ENCODE measurements around the gene ATP6V0E2. TPM values are rescaled to one million over a fixed set of nuclear protein-coding genes. Genes with fewer than 3 reads are reported as not detected.
A peak's percentile ranks its signal among the peaks of the same experiment; 100 is the strongest.

ATP6V0E2 gene
- total and polyA plus RNA-seq, 10 donors = 19.3 to 35.4 (median 28.7) TPM

- H3K36me3 ChIP-seq = peaks cover 0 to 45% (median 5%) of the 10 kb centered on the region in 6 donors
- H3K4me1 ChIP-seq = peaks cover 25 to 65% (median 47%) of the 10 kb centered on the region in 6 donors
- H3K27ac ChIP-seq = peak overlapping the region in 2 of 8 donors; percentile 86 to 88
- 76 to 87% (median 87%) methylated on average over 8 of the region's 8 CpGs for WGBS, 5 donors
- peaks cover 0 to 15% (median 0%) of the 10 kb centered on the region in 7 donors for H3K27me3 ChIP-seq (replicated peaks in 1 of 7)
- TF ChIP-seq POLR2A (IDR thresholded peaks at IDR 0.05) (no peak), POLR2AphosphoS5 (IDR thresholded peaks at IDR 0.05) (no peak)
- TF ChIP-seq, protein P1, sequence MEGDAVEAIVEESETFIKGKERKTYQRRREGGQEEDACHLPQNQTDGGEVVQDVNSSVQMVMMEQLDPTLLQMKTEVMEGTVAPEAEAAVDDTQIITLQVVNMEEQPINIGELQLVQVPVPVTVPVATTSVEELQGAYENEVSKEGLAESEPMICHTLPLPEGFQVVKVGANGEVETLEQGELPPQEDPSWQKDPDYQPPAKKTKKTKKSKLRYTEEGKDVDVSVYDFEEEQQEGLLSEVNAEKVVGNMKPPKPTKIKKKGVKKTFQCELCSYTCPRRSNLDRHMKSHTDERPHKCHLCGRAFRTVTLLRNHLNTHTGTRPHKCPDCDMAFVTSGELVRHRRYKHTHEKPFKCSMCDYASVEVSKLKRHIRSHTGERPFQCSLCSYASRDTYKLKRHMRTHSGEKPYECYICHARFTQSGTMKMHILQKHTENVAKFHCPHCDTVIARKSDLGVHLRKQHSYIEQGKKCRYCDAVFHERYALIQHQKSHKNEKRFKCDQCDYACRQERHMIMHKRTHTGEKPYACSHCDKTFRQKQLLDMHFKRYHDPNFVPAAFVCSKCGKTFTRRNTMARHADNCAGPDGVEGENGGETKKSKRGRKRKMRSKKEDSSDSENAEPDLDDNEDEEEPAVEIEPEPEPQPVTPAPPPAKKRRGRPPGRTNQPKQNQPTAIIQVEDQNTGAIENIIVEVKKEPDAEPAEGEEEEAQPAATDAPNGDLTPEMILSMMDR (IDR thresholded peaks at IDR 0.05 in 8 of 11, conservative IDR thresholded peaks at IDR 0.05 in 3 of 11) = no peak
- H3K9me3 ChIP-seq = no peaks in the 10 kb centered on the region
- no peak for DNase-seq
- H3K4me3 ChIP-seq = peak overlapping the region in 7 of 8 donors; percentile 72 to 94 (median 87)
- intact Hi-C loops (cut with DNase I; ENCODE audit: low total_unique reads) = no loop called here
These were observed 867 bp downstream of the ATP6V0E2 start for GRCh38 chr7:149874644-149875028.

- Histone ChIP-seq H3K27ac (no peak overlapping the region), H3K4me1 (peaks cover 17 to 58% (median 39%) of the 10 kb centered on the region in 6 donors), H3K36me3 (peaks cover 0 to 52% (median 8%) of the 10 kb centered on the region in 6 donors), H3K27me3 (replicated peaks in 1 of 7) (peaks cover 0 to 15% (median 0%) of the 10 kb centered on the region in 7 donors), H3K4me3 (peak overlapping the region in 1 of 8 donors; percentile 82), H3K9me3 (no peaks in the 10 kb centered on the region)
- intact Hi-C loops (cut with DNase I; ENCODE audit: low total_unique reads) = no loop called here
- WGBS, 5 donors = 93 to 99% (median 97%) methylated on average over 4 of the region's 4 CpGs
- no peak for DNase-seq
- TF ChIP-seq POLR2AphosphoS5 (IDR thresholded peaks at IDR 0.05) = no peak
- no peak for TF ChIP-seq POLR2A (IDR thresholded peaks at IDR 0.05)
- TF ChIP-seq, protein P1 (IDR thresholded peaks at IDR 0.05 in 8 of 11, conservative IDR thresholded peaks at IDR 0.05 in 3 of 11) = no peak
These were observed 1.6 kb downstream of the ATP6V0E2 start for GRCh38 chr7:149875396-149875795.

- TF ChIP-seq POLR2A (IDR thresholded peaks at IDR 0.05) (no peak), POLR2AphosphoS5 (IDR thresholded peaks at IDR 0.05) (no peak)
- TF ChIP-seq, protein P1 (IDR thresholded peaks at IDR 0.05 in 8 of 11, conservative IDR thresholded peaks at IDR 0.05 in 3 of 11) = no peak
- no peak overlapping the region for H3K4me3 ChIP-seq
- DNase-seq = no peak
- WGBS, 5 donors = 84 to 90% (median 90%) methylated on average over 14 to 16 of the region's 16 CpGs
- intact Hi-C loops (cut with DNase I; ENCODE audit: low total_unique reads) = no loop called here
- H3K36me3 ChIP-seq = peaks cover 0 to 61% (median 8%) of the 10 kb centered on the region in 6 donors
- no peaks in the 10 kb centered on the region for H3K9me3 ChIP-seq
- H3K27me3 ChIP-seq (replicated peaks in 1 of 7) = peaks cover 0 to 12% (median 0%) of the 10 kb centered on the region in 7 donors
- H3K27ac ChIP-seq = no peak overlapping the region
- H3K4me1 ChIP-seq = peaks cover 6 to 34% (median 18%) of the 10 kb centered on the region in 6 donors
These were observed 4.2 kb downstream of the ATP6V0E2 start for GRCh38 chr7:149877890-149878522.

DNA sequence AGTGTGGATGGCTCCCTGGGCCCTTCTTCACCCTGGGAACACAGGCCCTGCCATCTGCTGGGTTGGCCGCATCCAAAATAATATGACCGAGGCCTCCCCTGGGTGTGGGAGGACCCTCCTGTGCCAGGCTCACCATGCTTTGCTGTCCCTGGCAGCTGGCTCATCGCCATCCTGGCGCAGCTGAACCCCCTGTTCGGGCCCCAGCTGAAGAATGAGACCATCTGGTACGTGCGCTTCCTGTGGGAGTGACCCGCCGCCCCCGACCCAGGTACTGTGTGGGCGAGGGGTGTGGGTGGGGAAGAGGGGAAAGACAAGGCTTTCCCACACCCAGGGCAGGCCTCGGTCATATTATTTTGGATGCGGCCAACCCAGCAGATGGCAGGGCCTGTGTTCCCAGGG lies 4.8 kb downstream of the ATP6V0E2 start:
- TF ChIP-seq POLR2AphosphoS5 (IDR thresholded peaks at IDR 0.05) (no peak), POLR2A (IDR thresholded peaks at IDR 0.05) (no peak)
- TF ChIP-seq, protein P1 (IDR thresholded peaks at IDR 0.05 in 8 of 11, conservative IDR thresholded peaks at IDR 0.05 in 3 of 11) = no peak
- intact Hi-C loops (cut with DNase I; ENCODE audit: low total_unique reads) = no loop called here
- Histone ChIP-seq H3K4me1 (peaks cover 11 to 34% (median 21%) of the 10 kb centered on the region in 6 donors), H3K9me3 (no peaks in the 10 kb centered on the region), H3K27me3 (replicated peaks in 1 of 7) (peaks cover 0 to 6% (median 0%) of the 10 kb centered on the region in 7 donors), H3K36me3 (peaks cover 0 to 61% (median 8%) of the 10 kb centered on the region in 6 donors), H3K27ac (no peak overlapping the region), H3K4me3 (no peak overlapping the region)
- no peak for DNase-seq
- 75 to 89% (median 84%) methylated on average over 5 to 13 of the region's 13 CpGs for WGBS, 5 donors
